HG03571 (cell line): Measurements from ENCODE around the gene SERINC5.
"Not testable (repeated sequence)": the region's sequence is repeated elsewhere in the genome, so short reads cannot be mapped to it uniquely, and the experiment has no call there.

Experiments used
- ATAC-seq: cut with Tn5 transposase; IDR thresholded peaks from one replicate; pipeline ENCODE4 v1.9.1; 2021; ENCODE audit not compliant: unreplicated experiment

SERINC5 gene

GRCh38 chr5:80143491-80143890 is 112.4 kb downstream of the SERINC5 start:
- ATAC-seq, result no peak

- no peak for ATAC-seq
Observed at GRCh38 chr5:80142996-80143395, 112.9 kb downstream of the SERINC5 start.

- no peak for ATAC-seq
Observed at GRCh38 chr5:80141681-80142080, 114.2 kb downstream of the SERINC5 start.

- no peak for ATAC-seq
Observed at GRCh38 chr5:80141147-80141671, 114.6 kb downstream of the SERINC5 start.

GRCh38 chr5:80140496-80140895 is 115.4 kb downstream of the SERINC5 start:
- ATAC-seq, result no peak

GRCh38 chr5:80139466-80139972 is 116.3 kb downstream of the SERINC5 start:
- no peak for ATAC-seq

- no peak for ATAC-seq
Observed at GRCh38 chr5:80138486-80138885, 117.4 kb downstream of the SERINC5 start.

- ATAC-seq, result not testable (repeated sequence)
Observed at GRCh38 chr5:80136798-80137197, 119.0 kb downstream of the SERINC5 start.

- no peak for ATAC-seq
Observed at GRCh38 chr5:80134876-80135275, 121.0 kb downstream of the SERINC5 start.

GRCh38 chr5:80129146-80129545 is 126.7 kb downstream of the SERINC5 start:
- ATAC-seq, result no peak

- no peak for ATAC-seq
Observed at GRCh38 chr5:80128141-80128540, 127.7 kb downstream of the SERINC5 start.

- no peak for ATAC-seq
Observed at GRCh38 chr5:80127116-80127552, 128.7 kb downstream of the SERINC5 start.

GRCh38 chr5:80125962-80126480 is 129.8 kb downstream of the SERINC5 start:
- peak; percentile 54 for ATAC-seq

GRCh38 chr5:80125022-80125961 is 130.6 kb downstream of the SERINC5 start:
- ATAC-seq, result peak; percentile 78

- ATAC-seq, result no peak
Observed at GRCh38 chr5:80124121-80124918, 131.5 kb downstream of the SERINC5 start.

GRCh38 chr5:80122579-80122978 is 133.3 kb downstream of the SERINC5 start:
- no peak for ATAC-seq

- ATAC-seq, result no peak
Observed at GRCh38 chr5:80119372-80119771, 136.5 kb downstream of the SERINC5 start.

GRCh38 chr5:80117446-80117845 is 138.4 kb downstream of the SERINC5 start:
- no peak for ATAC-seq

- no peak for ATAC-seq
Observed at GRCh38 chr5:80116465-80116864, 139.4 kb downstream of the SERINC5 start.

GRCh38 chr5:80116000-80116399 is 139.8 kb downstream of the SERINC5 start:
- no peak for ATAC-seq

- no peak for ATAC-seq
Observed at GRCh38 chr5:80114860-80115259, 141.0 kb downstream of the SERINC5 start.
